Neural progenitor cell (in vitro differentiated cells): ENCODE data around the gene MRPS9.

Source experiments
- EZH2 ChIP-seq: fragments of 200-600 bp; sonication (generic); IDR thresholded peaks from 2 replicates; pipeline ENCODE4 v1.6.1; 2017; ENCODE audit warnings: antibody characterized with exemption, mild to moderate bottlenecking, moderate library complexity
- TF ChIP-seq, protein P1 (sequence below): fragments of 200-600 bp; sonication (generic); IDR thresholded peaks from 2 replicates; pipeline ENCODE4 v1.5.1; 2017; ENCODE audit warnings: antibody characterized with exemption, mild to moderate bottlenecking

DNA sequence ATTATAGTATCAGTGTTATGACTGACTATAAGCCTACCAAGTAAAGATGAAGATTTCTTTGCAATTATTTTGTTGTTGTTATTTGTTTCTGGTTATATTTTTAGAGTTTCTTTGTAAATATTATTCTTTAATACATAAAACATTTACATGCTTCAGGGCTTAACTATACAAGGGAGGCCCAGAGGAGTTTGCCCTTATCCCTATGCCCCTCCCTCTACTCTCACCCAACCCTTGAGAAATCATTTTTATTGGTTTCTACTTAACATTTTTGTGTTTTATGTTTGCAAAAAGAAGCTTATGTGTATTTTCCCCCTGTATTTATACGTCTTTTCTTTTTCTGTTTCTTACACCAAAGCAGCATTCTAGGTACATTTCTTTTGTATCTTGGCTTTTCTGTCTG is 30.5 kb downstream of the MRPS9 start:
- TF ChIP-seq, protein P1, sequence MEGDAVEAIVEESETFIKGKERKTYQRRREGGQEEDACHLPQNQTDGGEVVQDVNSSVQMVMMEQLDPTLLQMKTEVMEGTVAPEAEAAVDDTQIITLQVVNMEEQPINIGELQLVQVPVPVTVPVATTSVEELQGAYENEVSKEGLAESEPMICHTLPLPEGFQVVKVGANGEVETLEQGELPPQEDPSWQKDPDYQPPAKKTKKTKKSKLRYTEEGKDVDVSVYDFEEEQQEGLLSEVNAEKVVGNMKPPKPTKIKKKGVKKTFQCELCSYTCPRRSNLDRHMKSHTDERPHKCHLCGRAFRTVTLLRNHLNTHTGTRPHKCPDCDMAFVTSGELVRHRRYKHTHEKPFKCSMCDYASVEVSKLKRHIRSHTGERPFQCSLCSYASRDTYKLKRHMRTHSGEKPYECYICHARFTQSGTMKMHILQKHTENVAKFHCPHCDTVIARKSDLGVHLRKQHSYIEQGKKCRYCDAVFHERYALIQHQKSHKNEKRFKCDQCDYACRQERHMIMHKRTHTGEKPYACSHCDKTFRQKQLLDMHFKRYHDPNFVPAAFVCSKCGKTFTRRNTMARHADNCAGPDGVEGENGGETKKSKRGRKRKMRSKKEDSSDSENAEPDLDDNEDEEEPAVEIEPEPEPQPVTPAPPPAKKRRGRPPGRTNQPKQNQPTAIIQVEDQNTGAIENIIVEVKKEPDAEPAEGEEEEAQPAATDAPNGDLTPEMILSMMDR: no peak
- TF ChIP-seq EZH2: no peak
